GM18951 (cell line): ENCODE results near the gene AIP.
"Not testable (repeated sequence)": the region's sequence is repeated elsewhere in the genome, so short reads cannot be mapped to it uniquely, and the experiment has no call there.

Experiments
- POLR2A ChIP-seq: IDR thresholded peaks from 4 replicates; pipeline ENCODE4 v1.6.1; 2011; ENCODE audit warnings: mild to moderate bottlenecking; ENCODE audit not compliant: insufficient read length, insufficient read depth; ENCODE audit errors: extremely low read depth
- in situ Hi-C: fragments of 300-500 bp; cut with MboI; formaldehyde crosslinking; loops from one replicate; pipeline ENCODE4 v1.12.0; 2022; ENCODE audit warnings: low sequenced_read_pairs, mixed read lengths, inconsistent platforms; ENCODE audit not compliant: unreplicated experiment

AIP gene

DNA sequence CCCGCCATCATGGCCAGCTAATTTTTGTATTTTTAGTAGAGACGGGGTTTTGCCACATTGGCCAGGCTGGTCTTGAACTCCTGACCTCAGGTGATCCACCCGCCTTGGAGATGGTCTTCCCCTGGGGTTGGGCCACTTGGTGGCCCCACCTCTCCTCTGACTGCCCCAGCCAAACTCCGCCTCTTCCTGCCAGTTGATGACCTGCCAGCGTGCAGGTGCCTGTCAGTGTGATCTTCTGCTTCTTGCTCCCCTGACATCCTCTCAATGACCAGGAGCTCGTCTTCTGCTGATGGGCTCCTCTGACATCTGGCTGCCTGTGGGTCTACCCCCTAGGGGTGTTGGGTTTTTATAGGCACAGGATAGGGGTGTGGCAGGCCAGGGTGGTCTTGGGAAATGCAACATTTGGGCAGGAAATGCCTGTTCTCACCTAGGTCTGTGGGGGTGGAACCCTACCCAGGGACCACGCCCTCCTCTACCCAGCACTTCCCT lies 3.1 kb downstream of the AIP start:
- TF ChIP-seq POLR2A = peak; percentile 59
- in situ Hi-C loops = not testable (repeated sequence)

DNA sequence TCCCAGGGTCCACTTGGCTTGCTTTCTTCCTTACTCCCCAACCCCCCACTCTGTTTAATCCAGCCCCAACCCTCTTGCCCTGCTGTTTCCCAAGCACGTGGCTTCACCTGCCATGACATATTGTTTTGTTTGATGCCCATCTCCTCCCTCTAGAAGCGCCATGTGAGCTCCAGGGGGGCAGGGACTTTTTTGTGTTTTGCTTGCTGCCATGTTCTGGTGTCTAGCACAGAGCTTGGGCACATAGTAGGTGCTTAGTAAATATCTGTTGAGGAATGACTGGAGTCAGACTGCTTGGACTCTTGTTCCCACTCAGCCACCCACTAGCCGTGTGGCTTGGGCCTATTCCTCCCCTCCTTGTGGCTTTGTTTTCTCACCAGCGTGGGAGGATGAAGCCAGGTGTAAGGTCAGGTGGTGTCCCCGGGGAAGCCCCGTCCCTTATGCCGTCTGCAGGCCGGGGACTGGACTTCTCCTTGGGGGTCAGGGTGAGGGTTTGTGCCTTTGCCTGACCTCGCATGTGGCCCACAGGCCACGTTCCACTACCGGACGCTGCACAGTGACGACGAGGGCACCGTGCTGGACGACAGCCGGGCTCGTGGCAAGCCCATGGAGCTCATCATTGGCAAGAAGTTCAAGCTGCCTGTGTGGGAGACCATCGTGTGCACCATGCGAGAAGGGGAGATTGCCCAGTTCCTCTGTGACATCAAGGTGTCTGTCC lies 3.8 kb downstream of the AIP start:
- in situ Hi-C loops = no loop called here
- no peak for TF ChIP-seq POLR2A

DNA sequence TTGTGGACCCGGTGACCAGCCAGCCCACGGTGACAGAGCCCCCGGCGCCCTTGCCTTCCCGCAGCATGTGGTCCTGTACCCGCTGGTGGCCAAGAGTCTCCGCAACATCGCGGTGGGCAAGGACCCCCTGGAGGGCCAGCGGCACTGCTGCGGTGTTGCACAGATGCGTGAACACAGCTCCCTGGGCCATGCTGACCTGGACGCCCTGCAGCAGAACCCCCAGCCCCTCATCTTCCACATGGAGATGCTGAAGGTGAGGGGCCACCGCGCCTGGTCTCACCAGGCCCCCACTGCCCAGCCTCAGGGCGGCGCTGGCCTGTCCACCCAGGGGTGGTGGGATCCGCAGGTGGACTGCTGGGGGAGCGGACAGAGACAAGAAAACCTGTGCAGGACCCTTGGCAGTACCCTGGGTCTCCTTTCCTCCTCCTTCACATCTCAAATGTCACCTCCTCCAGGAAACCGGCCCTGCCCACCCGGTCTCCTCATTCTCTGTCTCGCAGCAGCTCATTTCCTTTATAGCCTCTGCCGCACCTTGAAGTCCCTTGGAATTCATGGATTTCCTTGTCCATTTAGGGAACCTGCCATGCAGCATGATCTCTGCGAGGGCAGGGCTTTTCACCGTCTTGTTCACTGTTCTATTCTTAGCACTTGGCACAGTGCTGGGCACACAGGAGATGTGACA lies 6.5 kb downstream of the AIP start:
- in situ Hi-C loops = no loop called here
- no peak for TF ChIP-seq POLR2A

- in situ Hi-C loops = no loop called here
These were observed 7.3 kb downstream of the AIP start for GRCh38 chr11:67489885-67490726.

DNA sequence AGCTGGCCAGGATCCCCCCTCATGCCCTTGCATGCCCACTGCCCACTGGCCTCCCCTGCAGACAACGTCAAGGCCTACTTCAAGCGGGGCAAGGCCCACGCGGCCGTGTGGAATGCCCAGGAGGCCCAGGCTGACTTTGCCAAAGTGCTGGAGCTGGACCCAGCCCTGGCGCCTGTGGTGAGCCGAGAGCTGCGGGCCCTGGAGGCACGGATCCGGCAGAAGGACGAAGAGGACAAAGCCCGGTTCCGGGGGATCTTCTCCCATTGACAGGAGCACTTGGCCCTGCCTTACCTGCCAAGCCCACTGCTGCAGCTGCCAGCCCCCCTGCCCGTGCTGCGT lies 7.9 kb downstream of the AIP start:
- in situ Hi-C loops = no loop called here
- no peak for TF ChIP-seq POLR2A

More at GRCh38 chr11:67489885-67490726, 7.3 kb downstream of the AIP start:
- TF ChIP-seq POLR2A = peak; percentile 7

DNA sequence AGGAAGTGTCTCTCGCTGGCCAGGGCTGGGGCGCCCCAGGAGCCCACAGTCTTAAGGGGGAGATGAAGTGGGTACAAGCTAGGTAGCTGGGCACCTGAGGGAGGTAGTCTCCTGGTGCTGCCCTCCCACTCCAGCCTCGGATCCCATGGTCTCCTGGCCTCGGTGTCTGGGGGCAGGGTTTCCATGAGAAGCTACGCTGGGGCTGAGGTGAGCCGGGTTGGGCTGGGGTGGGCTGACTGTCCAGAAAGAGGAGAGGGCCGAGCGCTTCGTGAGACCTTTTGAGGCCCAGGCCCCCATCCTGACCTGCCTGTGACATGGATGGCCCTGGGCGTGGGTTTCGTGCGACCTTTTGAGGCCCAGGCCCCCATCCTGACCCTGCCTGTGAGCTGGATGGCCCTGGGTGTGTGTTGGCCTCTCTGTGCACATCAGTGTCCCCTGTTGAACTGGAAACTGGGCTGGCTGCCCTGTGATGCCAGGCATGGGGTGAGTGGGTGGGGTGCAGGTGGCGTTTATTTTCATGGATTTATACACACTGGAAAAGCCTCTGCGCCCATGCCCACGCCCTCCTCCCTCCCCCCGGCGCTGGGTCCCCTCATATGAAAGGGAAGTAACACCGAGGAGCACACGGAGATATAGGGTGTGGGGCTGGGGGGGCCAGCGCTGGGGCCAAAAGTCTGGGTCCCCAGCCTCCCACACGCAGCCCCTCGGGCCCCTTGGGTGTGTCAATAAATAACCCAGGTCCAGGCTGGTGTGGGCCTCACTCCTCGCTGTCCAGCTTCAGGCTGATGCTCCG lies 8.6 kb downstream of the AIP start:
- no peak for TF ChIP-seq POLR2A
- in situ Hi-C loops = no loop called here

- no peak for TF ChIP-seq POLR2A
These were observed 9.4 kb downstream of the AIP start for GRCh38 chr11:67492069-67492727.

GRCh38 chr11:67492801-67493547 lies 10.1 kb downstream of the AIP start:
- in situ Hi-C loops = no loop called here
- no peak for TF ChIP-seq POLR2A

More at GRCh38 chr11:67492069-67492727, 9.4 kb downstream of the AIP start:
- in situ Hi-C loops = no loop called here

GRCh38 chr11:67493548-67494370 lies 10.9 kb downstream of the AIP start:
- TF ChIP-seq POLR2A = no peak
- in situ Hi-C loops = no loop called here

DNA sequence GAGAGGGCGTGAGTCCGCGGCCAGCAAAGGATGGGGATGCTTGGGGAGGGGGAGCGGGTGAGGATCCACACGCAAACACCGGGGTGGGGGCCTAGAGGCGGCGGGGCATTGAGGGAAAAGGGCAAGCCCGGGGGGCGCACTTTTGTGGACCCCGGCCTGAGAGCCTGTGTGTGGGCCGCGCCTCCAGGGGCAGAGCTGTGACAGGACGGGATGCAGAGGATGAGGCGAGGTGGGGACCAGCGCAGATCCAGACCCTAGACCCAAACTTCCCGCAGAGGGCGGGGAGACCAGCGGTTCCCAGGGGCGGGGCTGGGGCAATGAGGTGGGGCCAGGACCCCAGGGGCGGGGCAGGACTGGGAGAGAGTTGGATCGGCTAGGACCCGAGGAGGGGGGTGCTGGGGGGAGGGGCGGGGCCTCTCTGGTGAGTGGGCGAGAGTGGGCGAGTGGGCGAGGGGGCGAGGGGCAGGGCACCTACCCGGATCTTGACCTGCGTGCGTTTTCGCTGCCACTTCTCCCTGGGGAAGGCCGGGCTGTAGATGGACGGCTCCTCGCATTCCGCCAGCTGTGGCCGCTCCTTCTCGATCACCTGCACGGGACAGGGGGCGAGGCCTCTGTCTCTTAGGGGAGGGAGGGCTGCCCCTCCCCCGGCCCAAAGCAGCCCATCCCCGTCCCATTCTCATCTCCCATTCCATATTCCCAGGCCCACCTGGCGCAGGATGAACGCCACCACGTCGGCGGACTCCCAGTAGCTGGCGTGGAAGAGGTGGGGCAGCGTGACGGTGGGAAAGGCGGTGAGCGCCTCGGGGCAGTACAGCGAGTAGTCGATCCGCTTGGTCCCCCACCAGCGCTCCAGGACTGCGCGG lies 11.8 kb downstream of the AIP start:
- in situ Hi-C loops = no loop called here
- TF ChIP-seq POLR2A = no peak
